HCT116 (cell line): ENCODE measurements around the gene ZNF107.

Experiments used
- POLR2A ChIP-seq: IDR thresholded peaks from 2 replicates; pipeline ENCODE4 v1.7.0; 2011; ENCODE audit warnings: borderline replicate concordance; ENCODE audit not compliant: insufficient read depth, insufficient read length; ENCODE audit errors: extremely low read depth
- SIN3A ChIP-seq: IDR thresholded peaks from 2 replicates; pipeline ENCODE4 v1.6.1; 2012; ENCODE audit warnings: low read depth

- TF ChIP-seq POLR2A: no peak
- no peak for TF ChIP-seq SIN3A
These were observed 81.9 kb downstream of the ZNF107 start for GRCh38 chr7:64747802-64748201.
